Measurements from ENCODE around the gene ATM. TPM values are rescaled to one million over a fixed set of nuclear protein-coding genes. Genes with fewer than 3 reads are reported as not detected.
A peak's percentile ranks its signal among the peaks of the same experiment; 100 is the strongest.

ATM gene
- total and polyA plus RNA-seq, 7 experiments from 2014 or later: 84.7 to 879 (median 439) TPM

GRCh38 chr11:108289699-108290098 is 66.8 kb downstream of the ATM start:
- H3K27ac ChIP-seq (ENCODE audit: low read depth, low read length): no peak overlapping the region
- H3K36me3 Mint-ChIP-seq: peaks cover 10 to 40% (median 35%) of the 10 kb centered on the region in 5 donors
- peaks cover 0 to 44% (median 23%) of the 10 kb centered on the region in 7 donors for H3K4me1 Mint-ChIP-seq

GRCh38 chr11:108293229-108293628 is 70.4 kb downstream of the ATM start:
- no peak for DNase-seq
- Histone ChIP-seq H3K9me3 (ENCODE audit: control insufficient read depth in 2 of 3, low read length in 3 of 3) (no peaks in the 10 kb centered on the region), H3K36me3 (ENCODE audit: control insufficient read depth in 2 of 3, insufficient read depth in 3 of 3, low read length in 3 of 3) (peaks cover 19 to 83% (median 38%) of the 10 kb centered on the region in 3 experiments), H3K4me1 (ENCODE audit: control insufficient read depth in 2 of 2, insufficient read depth in 2 of 2, low read length in 2 of 2) (no peaks in the 10 kb centered on the region), H3K4me3 (ENCODE audit: low read length) (no peak overlapping the region), H3K27me3 (ENCODE audit: control insufficient read depth in 2 of 2, insufficient read depth in 2 of 2, low read length in 2 of 2) (no peaks in the 10 kb centered on the region), H3K27ac (ENCODE audit: low read depth, low read length) (no peak overlapping the region)
- H3K36me3 Mint-ChIP-seq: peaks cover 4 to 28% (median 20%) of the 10 kb centered on the region in 5 donors
- intact Hi-C loops (cut with micrococcal nuclease): no loop called here
- H3K9me3 Mint-ChIP-seq: no peaks in the 10 kb centered on the region
- H3K4me3 Mint-ChIP-seq: no peak overlapping the region
- H3K27me3 Mint-ChIP-seq: no peaks in the 10 kb centered on the region
- peaks cover 0 to 26% (median 17%) of the 10 kb centered on the region in 7 donors for H3K4me1 Mint-ChIP-seq
- CTCF ChIA-PET: interaction anchor here (0.7 kb wide), 1 partner anchor 79 kb away, joined by 5 read pairs; no protein-coding TSS in a partner anchor
- POLR2A ChIA-PET: interaction anchor here (2.3 kb wide), 1 partner anchor 70 kb away, joined by 11 read pairs; the partner anchor contains the start of genes ATM and NPAT
- ATAC-seq: no peak
- H3K27ac Mint-ChIP-seq: peak overlapping the region in 2 of 9 donors; percentile 21 to 34

More at GRCh38 chr11:108289699-108290098, 66.8 kb downstream of the ATM start:
- no peaks in the 10 kb centered on the region for H3K4me1 ChIP-seq (ENCODE audit: control insufficient read depth in 2 of 2, insufficient read depth in 2 of 2, low read length in 2 of 2)
- H3K36me3 ChIP-seq (ENCODE audit: control insufficient read depth in 2 of 3, insufficient read depth in 3 of 3, low read length in 3 of 3): peaks cover 20 to 83% (median 36%) of the 10 kb centered on the region in 3 experiments
- ATAC-seq (no peak), DNase-seq (no peak)
- intact Hi-C loops (cut with micrococcal nuclease): loop anchor here in 1 of 2 donors (10.0 kb wide), 1 partner anchor 45 kb away; no protein-coding TSS in a partner anchor
- H3K9me3 ChIP-seq (ENCODE audit: control insufficient read depth in 2 of 3, low read length in 3 of 3): no peaks in the 10 kb centered on the region
- peak overlapping the region in 8 of 9 donors; percentile 23 to 85 (median 70) for H3K27ac Mint-ChIP-seq
- no peaks in the 10 kb centered on the region for H3K27me3 Mint-ChIP-seq
- no peaks in the 10 kb centered on the region for H3K9me3 Mint-ChIP-seq
- H3K27me3 ChIP-seq (ENCODE audit: control insufficient read depth in 2 of 2, insufficient read depth in 2 of 2, low read length in 2 of 2): no peaks in the 10 kb centered on the region
- no peak overlapping the region for H3K4me3 ChIP-seq (ENCODE audit: low read length)
- peak overlapping the region in 1 of 10 donors; percentile 21 for H3K4me3 Mint-ChIP-seq
- POLR2A ChIA-PET: interaction anchor here (2.0 to 3.9 kb wide), 2 partner anchors 53 to 67 kb away, joined by 9 to 14 read pairs; partner anchors contain the start of genes ATM and NPAT
- CTCF ChIA-PET: no interaction called here

- ChIA-PET POLR2A (interaction anchor here (0.6 kb wide), 1 partner anchor 19 kb away, joined by 3 read pairs; no protein-coding TSS in a partner anchor), CTCF (no interaction called here)
- intact Hi-C loops (cut with micrococcal nuclease): loop anchor here in 1 of 2 donors (2.0 to 5.0 kb wide), 2 partner anchors 31 to 80 kb away; partner anchors contain the start of genes ATM and NPAT
- Histone ChIP-seq H3K27me3 (ENCODE audit: control insufficient read depth in 2 of 2, insufficient read depth in 2 of 2, low read length in 2 of 2) (no peaks in the 10 kb centered on the region), H3K4me1 (ENCODE audit: control insufficient read depth in 2 of 2, insufficient read depth in 2 of 2, low read length in 2 of 2) (no peaks in the 10 kb centered on the region), H3K4me3 (ENCODE audit: low read length) (no peak overlapping the region), H3K36me3 (ENCODE audit: control insufficient read depth in 2 of 3, insufficient read depth in 3 of 3, low read length in 3 of 3) (peaks cover 41 to 84% (median 64%) of the 10 kb centered on the region in 3 experiments), H3K27ac (ENCODE audit: low read depth, low read length) (no peak overlapping the region), H3K9me3 (ENCODE audit: control insufficient read depth in 2 of 3, low read length in 3 of 3) (no peaks in the 10 kb centered on the region)
- Mint-ChIP-seq H3K27ac (peak overlapping the region in 8 of 9 donors; percentile 36 to 82 (median 67)), H3K4me3 (no peak overlapping the region), H3K9me3 (no peaks in the 10 kb centered on the region), H3K27me3 (no peaks in the 10 kb centered on the region), H3K4me1 (peaks cover 0 to 63% (median 38%) of the 10 kb centered on the region in 7 donors), H3K36me3 (peaks cover 12 to 69% (median 49%) of the 10 kb centered on the region in 5 donors)
- DNase-seq (no peak), ATAC-seq (no peak)
Measured at GRCh38 chr11:108302121-108302785, 79.4 kb downstream of the ATM start.

GRCh38 chr11:108307751-108308150 is 84.9 kb downstream of the ATM start:
- CTCF ChIA-PET: no interaction called here
- no peak for ATAC-seq
- Histone ChIP-seq H3K4me1 (ENCODE audit: control insufficient read depth in 2 of 2, insufficient read depth in 2 of 2, low read length in 2 of 2) (no peaks in the 10 kb centered on the region), H3K27me3 (ENCODE audit: control insufficient read depth in 2 of 2, insufficient read depth in 2 of 2, low read length in 2 of 2) (no peaks in the 10 kb centered on the region), H3K36me3 (ENCODE audit: control insufficient read depth in 2 of 3, insufficient read depth in 3 of 3, low read length in 3 of 3) (peaks cover 31 to 82% (median 52%) of the 10 kb centered on the region in 3 experiments), H3K4me3 (ENCODE audit: low read length) (no peak overlapping the region), H3K9me3 (ENCODE audit: control insufficient read depth in 2 of 3, low read length in 3 of 3) (no peaks in the 10 kb centered on the region), H3K27ac (ENCODE audit: low read depth, low read length) (no peak overlapping the region)
- Mint-ChIP-seq H3K4me3 (peak overlapping the region in 1 of 10 donors; percentile 5), H3K4me1 (peaks cover 3 to 66% (median 48%) of the 10 kb centered on the region in 7 donors), H3K27ac (peak overlapping the region in 8 of 9 donors; percentile 4 to 88 (median 62)), H3K27me3 (no peaks in the 10 kb centered on the region), H3K9me3 (peaks cover 0 to 1% (median 0%) of the 10 kb centered on the region in 11 donors), H3K36me3 (peaks cover 12 to 51% (median 38%) of the 10 kb centered on the region in 5 donors)
- no peak for DNase-seq
- intact Hi-C loops (cut with micrococcal nuclease): loop anchor here in 1 of 2 donors (2.0 kb wide), 1 partner anchor 13 kb away; no protein-coding TSS in a partner anchor
- POLR2A ChIA-PET: no interaction called here

- H3K27ac ChIP-seq (ENCODE audit: low read depth, low read length): peak overlapping the region; percentile 44
- no peak overlapping the region for H3K4me3 ChIP-seq (ENCODE audit: low read length)
- intact Hi-C loops (cut with micrococcal nuclease): no loop called here
- no peaks in the 10 kb centered on the region for H3K4me1 ChIP-seq (ENCODE audit: control insufficient read depth in 2 of 2, insufficient read depth in 2 of 2, low read length in 2 of 2)
- no peaks in the 10 kb centered on the region for H3K9me3 ChIP-seq (ENCODE audit: control insufficient read depth in 2 of 3, low read length in 3 of 3)
- ChIA-PET CTCF (no interaction called here), POLR2A (interaction anchor here (0.6 kb wide), 1 partner anchor 103 kb away, joined by 3 read pairs; no protein-coding TSS in a partner anchor)
- H3K27me3 Mint-ChIP-seq: no peaks in the 10 kb centered on the region
- peaks cover 22 to 83% (median 36%) of the 10 kb centered on the region in 3 experiments for H3K36me3 ChIP-seq (ENCODE audit: control insufficient read depth in 2 of 3, insufficient read depth in 3 of 3, low read length in 3 of 3)
- DNase-seq (no peak), ATAC-seq (no peak)
- peak overlapping the region in 2 of 10 donors; percentile 2 to 24 for H3K4me3 Mint-ChIP-seq
- H3K4me1 Mint-ChIP-seq: peaks cover 5 to 39% (median 27%) of the 10 kb centered on the region in 7 donors
- H3K27ac Mint-ChIP-seq: peak overlapping the region in 7 of 9 donors; percentile 48 to 86 (median 75)
- peaks cover 20 to 42% (median 35%) of the 10 kb centered on the region in 5 donors for H3K36me3 Mint-ChIP-seq
- no peaks in the 10 kb centered on the region for H3K27me3 ChIP-seq (ENCODE audit: control insufficient read depth in 2 of 2, insufficient read depth in 2 of 2, low read length in 2 of 2)
- peaks cover 0 to 1% (median 0%) of the 10 kb centered on the region in 11 donors for H3K9me3 Mint-ChIP-seq
Measured at GRCh38 chr11:108313444-108313843, 90.6 kb downstream of the ATM start.

- intact Hi-C loops (cut with micrococcal nuclease): no loop called here
- DNase-seq (no peak), ATAC-seq (no peak)
- H3K36me3 ChIP-seq (ENCODE audit: control insufficient read depth in 2 of 3, insufficient read depth in 3 of 3, low read length in 3 of 3): peaks cover 30 to 85% (median 50%) of the 10 kb centered on the region in 3 experiments
- no peak overlapping the region for H3K27ac ChIP-seq (ENCODE audit: low read depth, low read length)
- H3K9me3 ChIP-seq (ENCODE audit: control insufficient read depth in 2 of 3, low read length in 3 of 3): no peaks in the 10 kb centered on the region
- peaks cover 0 to under 1% (median 0%) of the 10 kb centered on the region in 11 donors for H3K9me3 Mint-ChIP-seq
- H3K4me1 ChIP-seq (ENCODE audit: control insufficient read depth in 2 of 2, insufficient read depth in 2 of 2, low read length in 2 of 2): no peaks in the 10 kb centered on the region
- no peak overlapping the region for H3K4me3 Mint-ChIP-seq
- ChIA-PET CTCF (no interaction called here), POLR2A (no interaction called here)
- H3K27me3 Mint-ChIP-seq: no peaks in the 10 kb centered on the region
- peak overlapping the region in 8 of 9 donors; percentile 32 to 75 (median 68) for H3K27ac Mint-ChIP-seq
- H3K4me3 ChIP-seq (ENCODE audit: low read length): no peak overlapping the region
- H3K4me1 Mint-ChIP-seq: peaks cover 1 to 24% (median 15%) of the 10 kb centered on the region in 7 donors
- no peaks in the 10 kb centered on the region for H3K27me3 ChIP-seq (ENCODE audit: control insufficient read depth in 2 of 2, insufficient read depth in 2 of 2, low read length in 2 of 2)
- peaks cover 24 to 44% (median 35%) of the 10 kb centered on the region in 5 donors for H3K36me3 Mint-ChIP-seq
Measured at GRCh38 chr11:108316061-108316460, 93.2 kb downstream of the ATM start.
